K562 (cell line): Measurements from ENCODE around the gene HOXB5. TPM values are rescaled to one million over a fixed set of nuclear protein-coding genes. Genes with fewer than 3 reads are reported as not detected.
A peak's percentile ranks its signal among the peaks of the same experiment; 100 is the strongest.

Experiments
- ARID1B ChIP-seq: fragments of 450-650 bp; IDR thresholded peaks from 2 replicates; pipeline ENCODE4 v1.6.1; 2016; ENCODE audit warnings: antibody characterized with exemption, mild to moderate bottlenecking, inconsistent platforms
- ASH1L ChIP-seq: fragments of 450-650 bp; IDR thresholded peaks from 2 replicates; pipeline ENCODE4 v1.6.1; 2018; ENCODE audit warnings: borderline replicate concordance, mild to moderate bottlenecking, low read depth; ENCODE audit not compliant: partially characterized antibody
- CEBPG ChIP-seq, 3 experiments: fragments of 200-800 bp in 1 of 3; sonication (Bioruptor generic) in 1 of 3; sonication (generic) in 1 of 3; formaldehyde crosslinking in 1 of 3; IDR thresholded peaks in 2 of 3; conservative IDR thresholded peaks in 1 of 3; 2 replicates each; pipeline versions ENCODE4 v1.6.1 to v1.8.0; 2016 to 2022; ENCODE audit warnings: missing compliant biosample characterization in 2 of 3, missing genetic modification characterization in 2 of 3, mild to moderate bottlenecking in 1 of 3, missing genetic modification reagents in 1 of 3
- IRF2 ChIP-seq: sonication (generic); formaldehyde crosslinking; IDR thresholded peaks from 2 replicates; pipeline ENCODE4 v1.8.1; 2022; ENCODE audit warnings: mild to moderate bottlenecking, missing genetic modification reagents
- LCOR ChIP-seq: sonication (generic); formaldehyde crosslinking; IDR thresholded peaks from 2 replicates; pipeline ENCODE4 v1.8.0; 2022; ENCODE audit warnings: mild to moderate bottlenecking, missing genetic modification reagents
- PHF21A ChIP-seq: fragments of 450-650 bp; IDR thresholded peaks from 2 replicates; pipeline ENCODE4 v1.6.1; 2017; ENCODE audit warnings: low read depth, borderline replicate concordance
- SAFB2 ChIP-seq: fragments of 200-400 bp; formaldehyde crosslinking; IDR thresholded peaks from 2 replicates; pipeline ENCODE4 v1.6.1; 2018; ENCODE audit warnings: borderline replicate concordance, low read length, low read depth, moderate library complexity; ENCODE audit not compliant: severe bottlenecking
- SREBF1 ChIP-seq: fragments of 150-350 bp; IDR thresholded peaks from 2 replicates; pipeline ENCODE4 v1.6.1; 2014; ENCODE audit warnings: antibody characterized with exemption, low read depth, low read length, borderline replicate concordance
- ZC3H8 ChIP-seq: fragments of 450-650 bp; IDR thresholded peaks from 2 replicates; pipeline ENCODE4 v1.6.1; 2017
- ZNF140 ChIP-seq: fragments of 250-450 bp; sonication (Bioruptor Pico); IDR thresholded peaks from 2 replicates; pipeline ENCODE4 v1.8.0; 2021; ENCODE audit warnings: moderate library complexity, mild to moderate bottlenecking, inconsistent platforms
- ZNF717 ChIP-seq: fragments of 250-450 bp; sonication (Bioruptor Pico); IDR thresholded peaks from 2 replicates; pipeline ENCODE4 v1.5.0; 2021
- polyA plus RNA-seq, 8 experiments: library from polyadenylated mRNA; depleted of rRNA in 4 of 8; stranded (reverse) in 5 of 8; unstranded in 3 of 8; fragments of >200 nt; fragmentation: Nextera tagmentation in 2 of 8; fragmentation: Illumina TruSeq in 1 of 8; extraction: Ambion mirVana in 2 of 8; extraction: Trizol in 1 of 8; gene quantifications; 2 replicates each; pipeline versions ENCODE4 v1.2.1 to v1.2.3, GENCODE V29; 2011 to 2014; ENCODE audit warnings: inconsistent platforms in 1 of 8, missing spikeins in 1 of 8
- total RNA-seq, 7 experiments: library from RNA; depleted of rRNA in 6 of 7; stranded (reverse); fragments of >200 nt in 6 of 7; fragmentation: Illumina TruSeq in 2 of 7; extraction: Trizol in 2 of 7; gene quantifications; 2 replicates each; pipeline versions ENCODE4 v1.2.1 to v1.2.3, GENCODE V29; 2011 to 2021; ENCODE audit warnings: low replicate concordance in 1 of 7
- TF ChIP-seq, protein P1 (sequence below): fragments of 450-650 bp; IDR thresholded peaks from 2 replicates; pipeline ENCODE4 v1.6.1; 2016; ENCODE audit warnings: borderline replicate concordance
- TF ChIP-seq, protein P2 (sequence below): fragments of 450-650 bp; IDR thresholded peaks from 2 replicates; pipeline ENCODE4 v1.7.0; 2016; ENCODE audit warnings: borderline replicate concordance
- TF ChIP-seq, protein P3 (sequence below): sonication (generic); formaldehyde crosslinking; IDR thresholded peaks from 2 replicates; pipeline ENCODE4 v1.8.0; 2022; ENCODE audit warnings: mild to moderate bottlenecking, missing genetic modification reagents
- TF ChIP-seq, protein P4 (sequence below): sonication (generic); formaldehyde crosslinking; IDR thresholded peaks from 2 replicates; pipeline ENCODE4 v1.8.1; 2022; ENCODE audit warnings: missing genetic modification reagents
- TF ChIP-seq, protein P5 (sequence below): sonication (generic); formaldehyde crosslinking; IDR thresholded peaks from 2 replicates; pipeline ENCODE4 v1.8.1; 2022; ENCODE audit warnings: missing genetic modification reagents
- TF ChIP-seq, protein P6 (sequence below): fragments of 450-650 bp; IDR thresholded peaks from 2 replicates; pipeline ENCODE4 v1.6.1; 2016; ENCODE audit warnings: antibody characterized with exemption

HOXB5 gene
- total and polyA plus RNA-seq, 9 of the 15 experiments (the other 6 are each of a cell fraction or from before 2014, with no cell fraction given): 0.24 to 2.7 (median 0.65) TPM

DNA sequence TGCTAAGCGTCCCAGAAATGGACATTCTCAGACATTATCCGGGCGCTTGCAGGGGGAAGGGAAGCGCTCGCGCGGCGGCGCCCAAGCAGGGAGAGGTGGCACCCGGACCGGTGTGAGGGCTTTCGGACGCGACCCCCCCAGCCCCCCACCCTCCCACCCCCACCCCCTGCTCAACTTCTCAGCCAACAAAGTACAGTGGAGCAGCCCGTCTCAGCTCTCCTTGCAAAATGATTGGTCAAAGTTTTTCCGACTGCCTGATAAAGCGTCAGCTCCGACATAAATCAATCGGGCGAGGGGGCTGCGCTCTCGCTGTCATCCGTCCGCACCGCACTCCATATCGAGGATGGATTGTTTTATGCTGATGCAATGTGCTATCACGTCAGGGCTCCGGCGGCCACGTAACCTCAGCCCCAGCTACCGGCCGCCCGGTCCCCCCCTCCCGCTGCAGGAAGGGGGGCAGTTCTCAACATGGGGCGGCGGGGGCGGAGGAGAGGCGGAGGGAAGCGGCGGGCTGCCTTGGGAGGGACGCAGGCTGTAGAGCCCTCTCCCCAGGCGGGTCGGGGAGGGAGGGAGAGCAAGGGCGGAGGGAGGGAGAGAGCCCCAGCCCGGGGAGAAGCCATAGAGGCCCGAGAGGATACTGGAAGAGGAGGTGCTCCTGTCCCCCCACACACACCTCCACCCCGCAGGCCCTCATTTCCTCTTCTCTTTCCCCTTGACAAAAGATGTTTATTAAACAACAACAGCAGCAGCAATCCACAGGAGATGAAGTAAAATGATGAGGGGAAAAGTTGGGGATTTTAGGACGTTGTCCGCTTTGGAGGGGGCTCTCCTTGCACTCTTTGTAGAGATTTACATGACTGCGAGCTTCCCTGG is 32.9 kb upstream of the HOXB5 start, which contains the start of gene HOXB9 (continued):
- TF ChIP-seq SAFB2 (no peak), ZC3H8 (no peak), CEBPG (CRISPR knock-in tag; IDR thresholded peaks at IDR 0.05) (peak; percentile 99), CEBPG (tag; conservative IDR thresholded peaks at IDR 0.05 in 1 of 2, IDR thresholded peaks at IDR 0.05 in 1 of 2) (peak; percentile 92 to 98), IRF2 (CRISPR knock-in tag) (no peak), ZNF717 (CRISPR knock-in tag) (no peak), ASH1L (no peak), ZNF140 (CRISPR knock-in tag) (no peak), PHF21A (no peak), ARID1B (peak; percentile 86), SREBF1 (no peak), LCOR (CRISPR knock-in tag) (no peak; the same call in 1 of the 2 replicates)
- TF ChIP-seq, protein P1, sequence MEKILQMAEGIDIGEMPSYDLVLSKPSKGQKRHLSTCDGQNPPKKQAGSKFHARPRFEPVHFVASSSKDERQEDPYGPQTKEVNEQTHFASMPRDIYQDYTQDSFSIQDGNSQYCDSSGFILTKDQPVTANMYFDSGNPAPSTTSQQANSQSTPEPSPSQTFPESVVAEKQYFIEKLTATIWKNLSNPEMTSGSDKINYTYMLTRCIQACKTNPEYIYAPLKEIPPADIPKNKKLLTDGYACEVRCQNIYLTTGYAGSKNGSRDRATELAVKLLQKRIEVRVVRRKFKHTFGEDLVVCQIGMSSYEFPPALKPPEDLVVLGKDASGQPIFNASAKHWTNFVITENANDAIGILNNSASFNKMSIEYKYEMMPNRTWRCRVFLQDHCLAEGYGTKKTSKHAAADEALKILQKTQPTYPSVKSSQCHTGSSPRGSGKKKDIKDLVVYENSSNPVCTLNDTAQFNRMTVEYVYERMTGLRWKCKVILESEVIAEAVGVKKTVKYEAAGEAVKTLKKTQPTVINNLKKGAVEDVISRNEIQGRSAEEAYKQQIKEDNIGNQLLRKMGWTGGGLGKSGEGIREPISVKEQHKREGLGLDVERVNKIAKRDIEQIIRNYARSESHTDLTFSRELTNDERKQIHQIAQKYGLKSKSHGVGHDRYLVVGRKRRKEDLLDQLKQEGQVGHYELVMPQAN: 0 out of 2 replicates have a peak, but pooled peaks have one; percentile 39
- TF ChIP-seq, protein P2, sequence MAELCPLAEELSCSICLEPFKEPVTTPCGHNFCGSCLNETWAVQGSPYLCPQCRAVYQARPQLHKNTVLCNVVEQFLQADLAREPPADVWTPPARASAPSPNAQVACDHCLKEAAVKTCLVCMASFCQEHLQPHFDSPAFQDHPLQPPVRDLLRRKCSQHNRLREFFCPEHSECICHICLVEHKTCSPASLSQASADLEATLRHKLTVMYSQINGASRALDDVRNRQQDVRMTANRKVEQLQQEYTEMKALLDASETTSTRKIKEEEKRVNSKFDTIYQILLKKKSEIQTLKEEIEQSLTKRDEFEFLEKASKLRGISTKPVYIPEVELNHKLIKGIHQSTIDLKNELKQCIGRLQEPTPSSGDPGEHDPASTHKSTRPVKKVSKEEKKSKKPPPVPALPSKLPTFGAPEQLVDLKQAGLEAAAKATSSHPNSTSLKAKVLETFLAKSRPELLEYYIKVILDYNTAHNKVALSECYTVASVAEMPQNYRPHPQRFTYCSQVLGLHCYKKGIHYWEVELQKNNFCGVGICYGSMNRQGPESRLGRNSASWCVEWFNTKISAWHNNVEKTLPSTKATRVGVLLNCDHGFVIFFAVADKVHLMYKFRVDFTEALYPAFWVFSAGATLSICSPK: no peak
- TF ChIP-seq, protein P3, sequence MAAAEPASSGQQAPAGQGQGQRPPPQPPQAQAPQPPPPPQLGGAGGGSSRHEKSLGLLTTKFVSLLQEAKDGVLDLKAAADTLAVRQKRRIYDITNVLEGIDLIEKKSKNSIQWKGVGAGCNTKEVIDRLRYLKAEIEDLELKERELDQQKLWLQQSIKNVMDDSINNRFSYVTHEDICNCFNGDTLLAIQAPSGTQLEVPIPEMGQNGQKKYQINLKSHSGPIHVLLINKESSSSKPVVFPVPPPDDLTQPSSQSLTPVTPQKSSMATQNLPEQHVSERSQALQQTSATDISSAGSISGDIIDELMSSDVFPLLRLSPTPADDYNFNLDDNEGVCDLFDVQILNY (CRISPR knock-in tag): no peak
- TF ChIP-seq, protein P4, sequence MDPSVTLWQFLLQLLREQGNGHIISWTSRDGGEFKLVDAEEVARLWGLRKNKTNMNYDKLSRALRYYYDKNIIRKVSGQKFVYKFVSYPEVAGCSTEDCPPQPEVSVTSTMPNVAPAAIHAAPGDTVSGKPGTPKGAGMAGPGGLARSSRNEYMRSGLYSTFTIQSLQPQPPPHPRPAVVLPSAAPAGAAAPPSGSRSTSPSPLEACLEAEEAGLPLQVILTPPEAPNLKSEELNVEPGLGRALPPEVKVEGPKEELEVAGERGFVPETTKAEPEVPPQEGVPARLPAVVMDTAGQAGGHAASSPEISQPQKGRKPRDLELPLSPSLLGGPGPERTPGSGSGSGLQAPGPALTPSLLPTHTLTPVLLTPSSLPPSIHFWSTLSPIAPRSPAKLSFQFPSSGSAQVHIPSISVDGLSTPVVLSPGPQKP (CRISPR knock-in tag): no peak
- TF ChIP-seq, protein P5, sequence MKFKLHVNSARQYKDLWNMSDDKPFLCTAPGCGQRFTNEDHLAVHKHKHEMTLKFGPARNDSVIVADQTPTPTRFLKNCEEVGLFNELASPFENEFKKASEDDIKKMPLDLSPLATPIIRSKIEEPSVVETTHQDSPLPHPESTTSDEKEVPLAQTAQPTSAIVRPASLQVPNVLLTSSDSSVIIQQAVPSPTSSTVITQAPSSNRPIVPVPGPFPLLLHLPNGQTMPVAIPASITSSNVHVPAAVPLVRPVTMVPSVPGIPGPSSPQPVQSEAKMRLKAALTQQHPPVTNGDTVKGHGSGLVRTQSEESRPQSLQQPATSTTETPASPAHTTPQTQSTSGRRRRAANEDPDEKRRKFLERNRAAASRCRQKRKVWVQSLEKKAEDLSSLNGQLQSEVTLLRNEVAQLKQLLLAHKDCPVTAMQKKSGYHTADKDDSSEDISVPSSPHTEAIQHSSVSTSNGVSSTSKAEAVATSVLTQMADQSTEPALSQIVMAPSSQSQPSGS (CRISPR knock-in tag): peak; percentile 72; the same call in 1 of the 2 replicates
- TF ChIP-seq, protein P6, sequence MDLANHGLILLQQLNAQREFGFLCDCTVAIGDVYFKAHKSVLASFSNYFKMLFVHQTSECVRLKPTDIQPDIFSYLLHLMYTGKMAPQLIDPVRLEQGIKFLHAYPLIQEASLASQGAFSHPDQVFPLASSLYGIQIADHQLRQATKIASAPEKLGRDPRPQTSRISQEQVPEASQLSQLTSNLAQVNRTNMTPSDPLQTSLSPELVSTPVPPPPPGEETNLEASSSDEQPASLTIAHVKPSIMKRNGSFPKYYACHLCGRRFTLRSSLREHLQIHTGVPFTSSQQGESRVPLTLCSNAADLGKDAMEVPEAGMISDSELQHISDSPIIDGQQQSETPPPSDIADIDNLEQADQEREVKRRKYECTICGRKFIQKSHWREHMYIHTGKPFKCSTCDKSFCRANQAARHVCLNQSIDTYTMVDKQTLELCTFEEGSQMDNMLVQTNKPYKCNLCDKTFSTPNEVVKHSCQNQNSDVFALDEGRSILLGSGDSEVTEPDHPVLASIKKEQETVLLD: peak; percentile 83
